HG02763 (cell line): ENCODE measurements around the gene PTCD1.

Experiments
- ATAC-seq: cut with Tn5 transposase; IDR thresholded peaks from one replicate; pipeline ENCODE4 v1.9.1; 2021; ENCODE audit warnings: mild to moderate bottlenecking, moderate library complexity; ENCODE audit not compliant: unreplicated experiment

PTCD1 gene

GRCh38 chr7:99410635-99411034 is 28.0 kb downstream of the PTCD1 start:
- no peak for ATAC-seq

GRCh38 chr7:99409806-99410205 is 28.8 kb downstream of the PTCD1 start:
- ATAC-seq, result no peak

GRCh38 chr7:99409192-99409572 is 29.4 kb downstream of the PTCD1 start:
- peak; percentile 2 for ATAC-seq

GRCh38 chr7:99408379-99409191 is 30.0 kb downstream of the PTCD1 start, which contains the start of the genes BUD31 and PDAP1:
TSS of gene BUD31 (plus strand) at chr7:99408969. CDS start at chr7:99411093, 2,124 bp downstream.
TSS of gene PDAP1 (minus strand) at chr7:99408597. CDS start at chr7:99408548, 49 bp downstream.
- ATAC-seq, result peak; percentile 74

GRCh38 chr7:99407872-99408378 is 30.7 kb downstream of the PTCD1 start:
- ATAC-seq, result no peak

- no peak for ATAC-seq
Observed at GRCh38 chr7:99406557-99406956, 32.0 kb downstream of the PTCD1 start.

GRCh38 chr7:99404977-99405320 is 33.6 kb downstream of the PTCD1 start:
- no peak for ATAC-seq

GRCh38 chr7:99404235-99404976 is 34.2 kb downstream of the PTCD1 start:
- no peak for ATAC-seq

- no peak for ATAC-seq
Observed at GRCh38 chr7:99403764-99404163, 34.8 kb downstream of the PTCD1 start.

GRCh38 chr7:99402854-99403253 is 35.7 kb downstream of the PTCD1 start:
- no peak for ATAC-seq

- no peak for ATAC-seq
Observed at GRCh38 chr7:99399597-99399996, 39.0 kb downstream of the PTCD1 start.

- ATAC-seq, result no peak
Observed at GRCh38 chr7:99398891-99399445, 39.6 kb downstream of the PTCD1 start.

GRCh38 chr7:99397297-99397983 is 41.2 kb downstream of the PTCD1 start:
- ATAC-seq, result no peak

GRCh38 chr7:99396418-99397296 is 41.9 kb downstream of the PTCD1 start:
- no peak for ATAC-seq

- no peak for ATAC-seq
Observed at GRCh38 chr7:99395616-99396327, 42.8 kb downstream of the PTCD1 start.

GRCh38 chr7:99394188-99394502 is 44.5 kb downstream of the PTCD1 start:
- ATAC-seq, result no peak

GRCh38 chr7:99393355-99394187 is 45.0 kb downstream of the PTCD1 start:
- no peak for ATAC-seq

- no peak for ATAC-seq
Observed at GRCh38 chr7:99392659-99393354, 45.8 kb downstream of the PTCD1 start.
